ENCODE data around the gene PDCD2. TPM values are rescaled to one million over a fixed set of nuclear protein-coding genes. Genes with fewer than 3 reads are reported as not detected.
A peak's percentile ranks its signal among the peaks of the same experiment; 100 is the strongest.
"Not testable (repeated sequence)": the region's sequence is repeated elsewhere in the genome, so short reads cannot be mapped to it uniquely, and the experiment has no call there.

The PDCD2 gene
- total RNA-seq, 1 experiment from 2014 or later: 73.0 TPM

DNA sequence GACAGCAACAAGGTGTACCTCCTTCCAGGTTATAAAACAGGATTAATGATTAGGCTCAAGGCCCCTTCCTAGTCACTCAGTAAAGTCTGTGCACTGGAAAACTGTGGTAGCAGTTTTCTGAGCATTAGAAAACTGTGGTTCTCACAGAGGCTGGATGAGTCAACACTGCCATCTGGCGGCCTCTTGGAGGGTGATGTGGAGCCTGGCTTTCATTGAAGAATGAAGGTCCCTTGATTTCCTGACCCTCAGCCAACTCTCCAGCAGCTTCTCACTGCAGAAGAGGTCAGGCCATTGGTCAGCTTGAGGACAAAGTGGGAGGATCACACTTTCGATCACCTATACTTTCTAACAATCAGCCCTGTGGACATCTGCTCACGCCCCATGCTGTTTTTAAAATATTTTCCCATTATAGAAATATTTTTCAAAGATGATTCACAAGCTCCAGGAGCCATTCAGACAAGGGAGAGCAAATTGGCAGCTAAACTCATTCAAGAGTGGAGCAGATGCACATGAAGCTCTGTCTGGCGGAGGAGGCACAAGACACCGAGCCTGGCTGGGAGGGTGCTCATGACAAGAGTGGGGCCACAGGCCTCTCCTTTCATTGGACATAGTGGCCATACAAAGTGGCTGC is 54.5 kb downstream of the PDCD2 start:
- no peaks in the 10 kb centered on the region for H3K27me3 Mint-ChIP-seq (ENCODE audit: insufficient read depth, unreplicated experiment)
- peaks cover 21% of the 10 kb centered on the region for H3K36me3 Mint-ChIP-seq (ENCODE audit: insufficient read depth, unreplicated experiment)
- no peaks in the 10 kb centered on the region for H3K27me3 ChIP-seq (replicated peaks; ENCODE audit: control insufficient read depth, insufficient read depth, low read length)
- peaks cover 3% of the 10 kb centered on the region; the same call in 1 of the 2 replicates for H3K36me3 ChIP-seq (ENCODE audit: control insufficient read depth, insufficient read depth, low read length)
- peak; percentile 69 to 74 for DNase-seq
- no TSS peak for BruUV-seq (replicated peaks)
- no peaks in the 10 kb centered on the region for H3K9me3 Mint-ChIP-seq (ENCODE audit: unreplicated experiment)
- peaks cover 13% of the 10 kb centered on the region for H3K4me1 ChIP-seq
- no peaks in the 10 kb centered on the region; the same call in 1 of the 2 replicates for H3K9me3 ChIP-seq
- H3K4me1 Mint-ChIP-seq (ENCODE audit: low read depth, unreplicated experiment): peaks cover under 1% of the 10 kb centered on the region
- peak; percentile 77 to 91 for TF ChIP-seq CTCF (IDR thresholded peaks at IDR 0.05; ENCODE audit: insufficient read depth in 1 of 2, low read depth in 1 of 2, low read length in 1 of 2, severe bottlenecking in 1 of 2, unreplicated experiment in 1 of 2)
- ChIA-PET CTCF (interaction anchor here (0.8 to 1.1 kb wide), 2 partner anchors 13 to 720 kb away, joined by 3 to 4 read pairs; no protein-coding TSS in a partner anchor), POLR2A (no interaction called here)
- H3K4me3 ChIP-seq (ENCODE audit: low read depth, low read length): no peak overlapping the region
- no peak overlapping the region for H3K4me3 Mint-ChIP-seq (ENCODE audit: unreplicated experiment)
- H3K27ac Mint-ChIP-seq (ENCODE audit: unreplicated experiment): no peak overlapping the region
- intact Hi-C loops (cut with micrococcal nuclease; ENCODE audit: unreplicated experiment): loop anchor here (1.0 to 5.0 kb wide), 4 partner anchors 699 to 1635 kb away; no protein-coding TSS in a partner anchor

- H3K4me3 Mint-ChIP-seq (ENCODE audit: unreplicated experiment); H3K36me3 Mint-ChIP-seq (ENCODE audit: insufficient read depth, unreplicated experiment); H3K4me1 ChIP-seq; BruUV-seq (replicated peaks); H3K36me3 ChIP-seq (ENCODE audit: control insufficient read depth, insufficient read depth, low read length); intact Hi-C loops (cut with micrococcal nuclease; ENCODE audit: unreplicated experiment); H3K4me1 Mint-ChIP-seq (ENCODE audit: low read depth, unreplicated experiment); DNase-seq; H3K27me3 ChIP-seq (replicated peaks; ENCODE audit: control insufficient read depth, insufficient read depth, low read length); H3K9me3 Mint-ChIP-seq (ENCODE audit: unreplicated experiment); H3K27me3 Mint-ChIP-seq (ENCODE audit: insufficient read depth, unreplicated experiment); H3K4me3 ChIP-seq (ENCODE audit: low read depth, low read length); H3K9me3 ChIP-seq; H3K27ac Mint-ChIP-seq (ENCODE audit: unreplicated experiment); POLR2A ChIA-PET: not testable (repeated sequence)
- CTCF ChIA-PET: interaction anchor here (1.3 kb wide), 1 partner anchor 738 kb away, joined by 3 read pairs; no protein-coding TSS in a partner anchor
Measured at GRCh38 chr6:170527995-170528394, 56.4 kb downstream of the PDCD2 start.

- Mint-ChIP-seq H3K27ac (ENCODE audit: unreplicated experiment) (no peak overlapping the region), H3K4me1 (ENCODE audit: low read depth, unreplicated experiment) (no peaks in the 10 kb centered on the region), H3K27me3 (ENCODE audit: insufficient read depth, unreplicated experiment) (no peaks in the 10 kb centered on the region), H3K9me3 (ENCODE audit: unreplicated experiment) (no peaks in the 10 kb centered on the region), H3K36me3 (ENCODE audit: insufficient read depth, unreplicated experiment) (no peaks in the 10 kb centered on the region), H3K4me3 (ENCODE audit: unreplicated experiment) (no peak overlapping the region)
- Histone ChIP-seq H3K9me3 (no peaks in the 10 kb centered on the region; the same call in 1 of the 2 replicates), H3K36me3 (ENCODE audit: control insufficient read depth, insufficient read depth, low read length) (no peaks in the 10 kb centered on the region), H3K4me1 (no peaks in the 10 kb centered on the region), H3K27me3 (replicated peaks; ENCODE audit: control insufficient read depth, insufficient read depth, low read length) (no peaks in the 10 kb centered on the region), H3K4me3 (ENCODE audit: low read depth, low read length) (no peak overlapping the region)
- intact Hi-C loops (cut with micrococcal nuclease; ENCODE audit: unreplicated experiment): no loop called here
- POLR2A ChIA-PET: no interaction called here
- TF ChIP-seq CTCF (IDR thresholded peaks at IDR 0.05; ENCODE audit: insufficient read depth in 1 of 2, low read depth in 1 of 2, low read length in 1 of 2, severe bottlenecking in 1 of 2, unreplicated experiment in 1 of 2): no peak
- CTCF ChIA-PET: interaction anchor here (0.7 kb wide), 1 partner anchor 9 kb away, joined by 3 read pairs; no protein-coding TSS in a partner anchor
- no TSS peak for BruUV-seq (replicated peaks)
- no peak for DNase-seq
Measured at GRCh38 chr6:170525795-170526194, 58.6 kb downstream of the PDCD2 start.

Other genes starting within 250 kb of the PDCD2 start
- 234 and 235 TPM in 2 replicates for gene PSMB1, start 31.3 kb downstream of the PDCD2 start, total RNA-seq (2022)
- gene TBP, start 30.3 kb downstream of the PDCD2 start, total RNA-seq (2022): 20.8 and 23.7 TPM in 2 replicates

All from Caco-2 (cell line).